H1 (cell line): ENCODE measurements around the gene OGFRL1. TPM values are rescaled to one million over a fixed set of nuclear protein-coding genes. Genes with fewer than 3 reads are reported as not detected.

Experiments used
- CTCF ChIA-PET: fragments of 300-600 bp; sonication (Branson Sonifier 250); formaldehyde crosslinking; loops from one replicate; lab custom pipeline; 2021; ENCODE audit not compliant: partially characterized antibody; lab: Charles Lee
- POLR2A ChIA-PET: fragments of 300-600 bp; sonication (Branson Sonifier 250); formaldehyde crosslinking; loops from one replicate; lab custom pipeline; 2021; ENCODE audit warnings: inconsistent platforms; ENCODE audit not compliant: partially characterized antibody; lab: Charles Lee
- DNase-seq, 2 experiments: peaks; one replicate each; pipeline versions ENCODE4 v3.0.0 to v3.0.0-alpha.2; 2010 to 2022; ENCODE audit warnings: low spot score in 2 of 2, low read depth in 1 of 2, mixed read lengths in 1 of 2
- FAIRE-seq: peaks from 2 replicates; lab custom pipeline; 2011; peaks lifted over from hg19 to GRCh38; lab: Jason Lieb, UNC
- H2AFZ ChIP-seq: 2 replicates; pipeline ENCODE4 v1.8.1; 2012; ENCODE audit warnings: low read length, inconsistent platforms
- H2AK5ac ChIP-seq: 2 replicates; pipeline ENCODE4 v1.6.1; 2013; ENCODE audit warnings: low read depth, low read length
- H2BK120ac ChIP-seq: replicated peaks from 2 replicates; pipeline ENCODE3; 2013; ENCODE audit warnings: low read depth, low read length, inconsistent platforms
- H2BK12ac ChIP-seq: 2 replicates; pipeline ENCODE4 v1.6.1; 2013; ENCODE audit warnings: low read depth, low read length
- H2BK15ac ChIP-seq: 2 replicates; pipeline ENCODE4 v1.6.1; 2013; ENCODE audit warnings: low read length
- H2BK20ac ChIP-seq: 2 replicates; pipeline ENCODE4 v1.6.1; 2013; ENCODE audit warnings: low read length
- H2BK5ac ChIP-seq: 2 replicates; pipeline ENCODE4 v1.6.1; 2013; ENCODE audit warnings: low read depth, low read length
- H3K14ac ChIP-seq: 2 replicates; pipeline ENCODE4 v1.6.1; 2013; ENCODE audit warnings: inconsistent platforms; ENCODE audit not compliant: insufficient read length
- H3K18ac ChIP-seq: 2 replicates; pipeline ENCODE4 v1.6.1; 2013; ENCODE audit warnings: low read length; ENCODE audit errors: extremely low read depth
- H3K23ac ChIP-seq: 2 replicates; pipeline ENCODE4 v1.6.1; 2013; ENCODE audit warnings: inconsistent platforms; ENCODE audit not compliant: insufficient read length
- H3K23me2 ChIP-seq: 2 replicates; pipeline ENCODE4 v1.6.1; 2013; ENCODE audit warnings: low read depth, low read length
- H3K27ac ChIP-seq: 2 replicates; pipeline ENCODE4 v1.6.1; 2011; ENCODE audit warnings: low read depth, low read length, inconsistent platforms
- H3K27me3 ChIP-seq, 4 experiments: replicated peaks in 1 of 4; 1 replicate in 1 of 4; 2 replicates in 3 of 4; pipeline versions ENCODE4 v1.6.1 to v1.8.1; 2011 to 2013; ENCODE audit warnings: low read length in 3 of 4, mild to moderate bottlenecking in 3 of 4, inconsistent platforms in 2 of 4, mixed read lengths in 2 of 4, moderate library complexity in 1 of 4; ENCODE audit not compliant: control insufficient read depth in 3 of 4, insufficient read depth in 3 of 4; ENCODE audit errors: extremely low read depth in 1 of 4
- H3K36me3 ChIP-seq, 4 experiments: 2 replicates each; pipeline versions ENCODE4 v1.6.1 to v1.8.1; 2011 to 2013; ENCODE audit warnings: mild to moderate bottlenecking in 4 of 4, low read length in 3 of 4, moderate library complexity in 2 of 4, control low read depth in 1 of 4, inconsistent platforms in 1 of 4; ENCODE audit not compliant: insufficient read depth in 4 of 4, control insufficient read depth in 2 of 4
- H3K4ac ChIP-seq: replicated peaks from 2 replicates; pipeline ENCODE3; 2013; ENCODE audit warnings: low read length, low read depth, mixed read lengths, inconsistent platforms; ENCODE audit not compliant: insufficient read length
- H3K4me1 ChIP-seq, 4 experiments: replicated peaks in 1 of 4; 1 replicate in 1 of 4; 2 replicates in 3 of 4; pipeline versions ENCODE4 v1.6.1 to v1.8.1; 2011 to 2013; ENCODE audit warnings: low read length in 3 of 4, inconsistent platforms in 2 of 4, mixed read lengths in 1 of 4; ENCODE audit not compliant: insufficient read depth in 4 of 4, control insufficient read depth in 3 of 4
- H3K4me2 ChIP-seq, 2 experiments: 2 replicates each; pipeline versions ENCODE4 v1.6.1 to v1.8.1; 2011 to 2013; ENCODE audit warnings: low read depth in 2 of 2, low read length in 2 of 2, control low read depth in 1 of 2, inconsistent platforms in 1 of 2, mild to moderate bottlenecking in 1 of 2; ENCODE audit not compliant: insufficient read depth in 1 of 2
- H3K4me3 ChIP-seq, 4 experiments: fragments of 200-600, 300-600 bp in 1 of 4; sonication (generic), shearing (Covaris generic), sonication (Bioruptor Twin) in 1 of 4; 2 replicates each; pipeline versions ENCODE4 v1.5.1 to v1.8.1; 2011 to 2016; ENCODE audit warnings: low read length in 4 of 4, low read depth in 3 of 4, control low read depth in 2 of 4, inconsistent platforms in 2 of 4, mild to moderate bottlenecking in 2 of 4, mixed read lengths in 1 of 4, moderate library complexity in 1 of 4; ENCODE audit not compliant: insufficient read depth in 2 of 4; ENCODE audit errors: extremely low read depth in 1 of 4
- H3K56ac ChIP-seq: replicated peaks from 2 replicates; pipeline ENCODE3; 2013; ENCODE audit warnings: low read depth, mild to moderate bottlenecking, mixed read lengths, low read length, inconsistent platforms; ENCODE audit not compliant: insufficient read length
- H3K79me1 ChIP-seq: 2 replicates; pipeline ENCODE4 v1.6.1; 2013; ENCODE audit warnings: low read depth, low read length, control low read depth
- H3K79me2 ChIP-seq, 2 experiments: 2 replicates each; pipeline versions ENCODE4 v1.6.1 to v1.8.1; 2012 to 2013; ENCODE audit warnings: low read length in 2 of 2, mild to moderate bottlenecking in 2 of 2, inconsistent platforms in 1 of 2; ENCODE audit not compliant: insufficient read depth in 2 of 2, control insufficient read depth in 1 of 2
- H3K9ac ChIP-seq, 4 experiments: replicated peaks in 1 of 4; 1 replicate in 1 of 4; 2 replicates in 3 of 4; pipeline versions ENCODE4 v1.6.1 to v1.8.1; 2011 to 2013; ENCODE audit warnings: low read depth in 3 of 4, low read length in 3 of 4, control low read depth in 2 of 4, mild to moderate bottlenecking in 2 of 4, moderate library complexity in 2 of 4, inconsistent platforms in 1 of 4; ENCODE audit errors: extremely low read depth in 1 of 4
- H3K9me3 ChIP-seq, 2 experiments: 2 replicates each; pipeline versions ENCODE4 v1.6.1 to v1.8.1; 2012 to 2013; ENCODE audit warnings: mild to moderate bottlenecking in 2 of 2, moderate library complexity in 2 of 2, control low read depth in 1 of 2, inconsistent platforms in 1 of 2, low read depth in 1 of 2, low read length in 1 of 2, mixed read lengths in 1 of 2; ENCODE audit not compliant: insufficient read depth in 2 of 2
- H4K20me1 ChIP-seq, 2 experiments: replicated peaks in 1 of 2; 2 replicates each; pipeline versions ENCODE3 to v1.8.1; 2011 to 2013; ENCODE audit warnings: inconsistent platforms in 2 of 2, low read length in 2 of 2, mild to moderate bottlenecking in 1 of 2; ENCODE audit not compliant: insufficient read depth in 2 of 2, control insufficient read depth in 1 of 2
- H4K5ac ChIP-seq: 2 replicates; pipeline ENCODE4 v1.6.1; 2013; ENCODE audit warnings: low read length, low read depth, mixed read lengths, inconsistent platforms; ENCODE audit not compliant: insufficient read length
- H4K8ac ChIP-seq: 2 replicates; pipeline ENCODE4 v1.8.0; 2013; ENCODE audit warnings: mild to moderate bottlenecking, moderate library complexity, low read length, inconsistent platforms; ENCODE audit not compliant: insufficient read depth; ENCODE audit errors: extremely low read depth
- H4K91ac ChIP-seq: replicated peaks from 2 replicates; pipeline ENCODE3; 2013; ENCODE audit warnings: low read length, mixed read lengths, inconsistent platforms; ENCODE audit not compliant: insufficient read length
- BCL11A ChIP-seq, 2 experiments: IDR thresholded peaks; one replicate each; pipeline ENCODE4 v1.6.1; 2011; ENCODE audit warnings: low read depth in 2 of 2, low read length in 2 of 2, mild to moderate bottlenecking in 2 of 2
- HDAC2 ChIP-seq, 2 experiments: fragments of 300-600 bp in 1 of 2; sonication (generic) in 1 of 2; IDR thresholded peaks; 2 replicates each; pipeline ENCODE4 v1.6.1; 2011 to 2012; ENCODE audit warnings: low read depth in 2 of 2, low read length in 2 of 2, mild to moderate bottlenecking in 2 of 2, moderate library complexity in 2 of 2, borderline replicate concordance in 1 of 2, inconsistent platforms in 1 of 2
- KDM4A ChIP-seq: IDR thresholded peaks from one replicate; pipeline ENCODE4 v1.7.1; 2012; ENCODE audit warnings: low read depth, mild to moderate bottlenecking, moderate library complexity, low read length, inconsistent platforms; ENCODE audit not compliant: severe bottlenecking
- POLR2A ChIP-seq, 2 experiments: IDR thresholded peaks; 1 replicate in 1 of 2; 2 replicates in 1 of 2; pipeline ENCODE4 v1.6.1; 2011; ENCODE audit warnings: low read depth in 2 of 2, low read length in 2 of 2, mild to moderate bottlenecking in 2 of 2; ENCODE audit errors: control extremely low read depth in 1 of 2
- RBBP5 ChIP-seq: IDR thresholded peaks from 2 replicates; pipeline ENCODE4 v1.7.1; 2012; ENCODE audit warnings: low read depth, mild to moderate bottlenecking, inconsistent platforms, low read length, moderate library complexity, borderline replicate concordance
- RXRA ChIP-seq: IDR thresholded peaks from 2 replicates; pipeline ENCODE4 v1.6.1; 2011; ENCODE audit warnings: low read depth, mild to moderate bottlenecking, low read length, moderate library complexity; ENCODE audit not compliant: insufficient read depth
- SP1 ChIP-seq: IDR thresholded peaks from 2 replicates; pipeline ENCODE4 v1.6.1; 2011; ENCODE audit warnings: low read depth, low read length
- ZNF274 ChIP-seq: IDR thresholded peaks from 2 replicates; pipeline ENCODE4 v1.7.0; 2012; ENCODE audit warnings: low read length, borderline replicate concordance; ENCODE audit errors: extremely low read depth
- WGBS, 2 experiments: shearing (Covaris generic) in 1 of 2; methylation state at CpG; one replicate each; pipeline versions ENCODE4 v1.1.6 to v1.1.7; 2013 to 2015; ENCODE audit warnings: low lambda C conversion rate in 2 of 2, mixed read lengths in 2 of 2, inconsistent platforms in 1 of 2, low coverage in 1 of 2, missing lambda C conversion rate in 1 of 2; ENCODE audit not compliant: insufficient replicate concordance in 2 of 2, insufficient coverage in 1 of 2, insufficient read length in 1 of 2; ENCODE audit errors: extremely low coverage in 1 of 2, missing lambda C conversion rate in 1 of 2; 5-methylcytosine and 5-hydroxymethylcytosine counted together
- polyA plus RNA-seq, 7 experiments: library from polyadenylated mRNA; depleted of rRNA in 3 of 7; stranded (reverse) in 5 of 7; unstranded in 2 of 7; fragments of >200 nt in 5 of 7; fragments of 200-250 nt in 2 of 7; gene quantifications; 1 replicate in 5 of 7; 2 replicates in 1 of 7; 4 replicates in 1 of 7; pipeline versions ENCODE4 v1.2.1 to v1.2.3, GENCODE V29; 2011 to 2013; ENCODE audit warnings: missing spikeins in 2 of 7, mixed read lengths in 2 of 7
- total RNA-seq: library from RNA; stranded (reverse); fragmentation: NEBNext Ultra II Directional; extraction: Animal tissue kit (Norgen Biotek cat#: 25700); gene quantifications from 2 replicates; pipeline ENCODE4 v1.2.1, GENCODE V29; 2021

OGFRL1 gene
- total and polyA plus RNA-seq, 2 of the 8 experiments (the other 6 are each of a cell fraction or from before 2014, with no cell fraction given): 1.1 to 9.0 TPM

GRCh38 chr6:71248878-71249544, 39.6 kb upstream of the OGFRL1 start:
- FAIRE-seq: no peak
- no peak for DNase-seq
- Histone ChIP-seq H3K4me2 (no peak overlapping the region), H3K9me3 (no peaks in the 10 kb centered on the region; a peak in 1 of 4 replicates), H3K9ac (no peak overlapping the region), H3K4ac (no peak overlapping the region), H2BK12ac (no peak overlapping the region), H3K23me2 (no peaks in the 10 kb centered on the region), H3K79me2 (no peaks in the 10 kb centered on the region), H3K79me1 (no peaks in the 10 kb centered on the region), H4K91ac (no peak overlapping the region), H2BK5ac (no peak overlapping the region), H3K4me3 (no peak overlapping the region), H2AFZ (no peak overlapping the region), H4K5ac (no peak overlapping the region), H3K14ac (no peak overlapping the region)
- no peak for TF ChIP-seq BCL11A (IDR thresholded peaks at IDR 0.05; ENCODE audit: low read depth in 2 of 2, low read length in 2 of 2)
- TF ChIP-seq RBBP5: no peak
- TF ChIP-seq HDAC2 (IDR thresholded peaks at IDR 0.05; ENCODE audit: borderline replicate concordance in 1 of 2, low read depth in 2 of 2, low read length in 2 of 2): no peak
- no peak for TF ChIP-seq POLR2A (IDR thresholded peaks at IDR 0.05; ENCODE audit: control extremely low read depth in 1 of 2, low read depth in 2 of 2, low read length in 2 of 2)
- no peak for TF ChIP-seq KDM4A
- TF ChIP-seq SP1: no peak
- no peak for TF ChIP-seq RXRA
- no peak for TF ChIP-seq ZNF274
- TF ChIP-seq, all 59 proteins: peak for 0
- H2BK20ac ChIP-seq: 0 out of 2 replicates have a peak overlapping the region, but pooled peaks have one; percentile 6
- H3K27ac ChIP-seq: no peak overlapping the region
- peaks cover 0 to 4% (median 2%) of the 10 kb centered on the region in 4 experiments; a peak in 3 of 7 replicates for H3K4me1 ChIP-seq
- no peak overlapping the region for H3K23ac ChIP-seq
- H4K20me1 ChIP-seq: no peaks in the 10 kb centered on the region
- no peak overlapping the region for H2AK5ac ChIP-seq
- no peak overlapping the region for H3K18ac ChIP-seq
- no peak overlapping the region for H2BK120ac ChIP-seq
- no peaks in the 10 kb centered on the region for H3K27me3 ChIP-seq
- no peak overlapping the region for H3K56ac ChIP-seq
- H4K8ac ChIP-seq: no peak overlapping the region
- 93% methylated on average over 2 of the region's 2 CpGs; no CpG with 5 or more reads in 1 of the 2 experiments for WGBS, 2 experiments
- ChIA-PET POLR2A (interaction anchor here (0.8 to 1.3 kb wide), 3 partner anchors 9 to 41 kb away, joined by 3 to 5 read pairs (median 3); partner anchors contain the start of gene OGFRL1), CTCF (interaction anchor here (1.5 kb wide), 1 partner anchor 15 kb away, joined by 3 read pairs; no protein-coding TSS in a partner anchor)
- no peak overlapping the region for H2BK15ac ChIP-seq
- H3K36me3 ChIP-seq: no peaks in the 10 kb centered on the region
